ENCODE measurements around the gene SLC35B3.
"Not testable (repeated sequence)": the region's sequence is repeated elsewhere in the genome, so short reads cannot be mapped to it uniquely, and the experiment has no call there.

The SLC35B3 gene

GRCh38 chr6:8435093-8435844 lies at the start of gene SLC35B3:
TSS of gene SLC35B3 (minus strand) at chr6:8435545.
- in situ Hi-C loops (cut with MboI; ENCODE audit: low sequenced_read_pairs) = no loop called here

GRCh38 chr6:8483650-8484049 lies 48.3 kb upstream of the SLC35B3 start:
- in situ Hi-C loops (cut with MboI; ENCODE audit: low sequenced_read_pairs) = no loop called here

- in situ Hi-C loops (cut with MboI; ENCODE audit: low sequenced_read_pairs) = no loop called here
These were observed 46.4 kb upstream of the SLC35B3 start for GRCh38 chr6:8481727-8482126.

GRCh38 chr6:8478418-8478817 lies 43.1 kb upstream of the SLC35B3 start:
- in situ Hi-C loops (cut with MboI; ENCODE audit: low sequenced_read_pairs) = no loop called here

GRCh38 chr6:8476656-8477055 lies 41.3 kb upstream of the SLC35B3 start:
- in situ Hi-C loops (cut with MboI; ENCODE audit: low sequenced_read_pairs) = no loop called here

GRCh38 chr6:8468552-8469356 lies 33.4 kb upstream of the SLC35B3 start:
- in situ Hi-C loops (cut with MboI; ENCODE audit: low sequenced_read_pairs) = no loop called here

- in situ Hi-C loops (cut with MboI; ENCODE audit: low sequenced_read_pairs) = no loop called here
These were observed 27.3 kb upstream of the SLC35B3 start for GRCh38 chr6:8462694-8463093.

GRCh38 chr6:8462169-8462568 lies 26.8 kb upstream of the SLC35B3 start:
- in situ Hi-C loops (cut with MboI; ENCODE audit: low sequenced_read_pairs) = no loop called here

- in situ Hi-C loops (cut with MboI; ENCODE audit: low sequenced_read_pairs) = no loop called here
These were observed 11.0 kb upstream of the SLC35B3 start for GRCh38 chr6:8446391-8446790.

- in situ Hi-C loops (cut with MboI; ENCODE audit: low sequenced_read_pairs) = not testable (repeated sequence)
These were observed 10.6 kb upstream of the SLC35B3 start for GRCh38 chr6:8445930-8446329.

GRCh38 chr6:8442150-8442549 lies 6.8 kb upstream of the SLC35B3 start:
- in situ Hi-C loops (cut with MboI; ENCODE audit: low sequenced_read_pairs) = no loop called here

- in situ Hi-C loops (cut with MboI; ENCODE audit: low sequenced_read_pairs) = no loop called here
These were observed 6.1 kb upstream of the SLC35B3 start for GRCh38 chr6:8441452-8441851.

- in situ Hi-C loops (cut with MboI; ENCODE audit: low sequenced_read_pairs) = no loop called here
These were observed 4.4 kb upstream of the SLC35B3 start for GRCh38 chr6:8439601-8440268.

GRCh38 chr6:8437813-8438212 lies 2.5 kb upstream of the SLC35B3 start:
- in situ Hi-C loops (cut with MboI; ENCODE audit: low sequenced_read_pairs) = no loop called here

- in situ Hi-C loops (cut with MboI; ENCODE audit: low sequenced_read_pairs) = no loop called here
These were observed 1.6 kb upstream of the SLC35B3 start for GRCh38 chr6:8436966-8437365.

- in situ Hi-C loops (cut with MboI; ENCODE audit: low sequenced_read_pairs) = no loop called here
These were observed 462 bp upstream of the SLC35B3 start for GRCh38 chr6:8435845-8436168.

GRCh38 chr6:8434727-8435092 lies 635 bp downstream of the SLC35B3 start:
- in situ Hi-C loops (cut with MboI; ENCODE audit: low sequenced_read_pairs) = no loop called here

- in situ Hi-C loops (cut with MboI; ENCODE audit: low sequenced_read_pairs) = no loop called here
These were observed 2.7 kb downstream of the SLC35B3 start for GRCh38 chr6:8432614-8433013.

GRCh38 chr6:8429821-8430220 lies 5.5 kb downstream of the SLC35B3 start:
- in situ Hi-C loops (cut with MboI; ENCODE audit: low sequenced_read_pairs) = no loop called here

- in situ Hi-C loops (cut with MboI; ENCODE audit: low sequenced_read_pairs) = not testable (repeated sequence)
These were observed 8.8 kb downstream of the SLC35B3 start for GRCh38 chr6:8426544-8426943.

GRCh38 chr6:8420031-8420588 lies 15.2 kb downstream of the SLC35B3 start:
- in situ Hi-C loops (cut with MboI; ENCODE audit: low sequenced_read_pairs) = no loop called here

GRCh38 chr6:8415913-8416312 lies 19.4 kb downstream of the SLC35B3 start:
- in situ Hi-C loops (cut with MboI; ENCODE audit: low sequenced_read_pairs) = no loop called here

Measured in HL-60/S4 treated with retinoic acid at 250 ng/mL for 4 days and 3 days (cell line).